ENCODE measurements around the gene CTIF.

DNA sequence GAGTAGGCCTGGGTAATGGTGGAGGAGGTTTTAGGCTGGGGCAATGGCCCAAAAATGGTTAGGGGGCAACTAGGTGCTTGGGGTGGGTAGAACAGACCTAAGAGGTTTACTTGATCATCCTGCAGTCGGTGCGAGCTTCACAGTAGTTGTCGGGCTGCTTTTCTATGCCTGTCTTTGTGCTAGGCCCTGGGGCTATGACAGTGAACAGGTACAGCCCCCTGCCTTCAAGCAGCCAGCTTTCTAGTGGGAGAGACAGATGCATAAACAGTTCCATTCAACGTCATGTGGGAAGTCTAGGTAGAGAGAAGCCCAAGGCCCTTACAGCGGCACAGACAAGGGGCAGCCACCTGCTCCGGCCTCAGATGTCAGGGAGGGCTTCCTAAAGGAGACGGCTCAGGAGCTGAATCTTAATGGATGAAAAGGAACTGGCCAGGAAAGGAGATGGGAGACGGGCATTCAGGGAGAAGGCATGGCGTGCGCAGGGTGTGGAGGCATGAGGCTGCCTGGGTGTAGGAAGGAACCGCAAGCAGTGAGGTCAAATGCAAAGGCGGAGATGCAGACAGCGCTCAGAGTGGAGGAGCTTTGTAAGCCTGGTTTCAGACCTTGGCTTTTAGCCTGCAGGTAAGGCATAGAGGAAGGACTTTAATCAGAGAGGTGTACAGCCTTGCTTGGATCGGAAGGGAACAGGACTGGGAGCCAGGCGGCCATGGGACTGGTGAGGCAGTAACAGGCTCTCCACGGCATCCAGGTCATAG is 6.0 kb downstream of the CTIF start:
- no peak for TF ChIP-seq EZH2 (IDR thresholded peaks at IDR 0.05; ENCODE audit: low read length, unreplicated experiment)
- no peak for TF ChIP-seq CTCF (conservative IDR thresholded peaks at IDR 0.05; ENCODE audit: low read depth, low read length)
